GM21423 (cell line): Measurements from ENCODE around the gene PCDHA6.
"Not testable (repeated sequence)": the region's sequence is repeated elsewhere in the genome, so short reads cannot be mapped to it uniquely, and the experiment has no call there.

Source experiments
- ATAC-seq: cut with Tn5 transposase; IDR thresholded peaks from one replicate; pipeline ENCODE4 v1.9.1; 2021; ENCODE audit warnings: mild to moderate bottlenecking, moderate library complexity; ENCODE audit not compliant: unreplicated experiment

The PCDHA6 gene

DNA sequence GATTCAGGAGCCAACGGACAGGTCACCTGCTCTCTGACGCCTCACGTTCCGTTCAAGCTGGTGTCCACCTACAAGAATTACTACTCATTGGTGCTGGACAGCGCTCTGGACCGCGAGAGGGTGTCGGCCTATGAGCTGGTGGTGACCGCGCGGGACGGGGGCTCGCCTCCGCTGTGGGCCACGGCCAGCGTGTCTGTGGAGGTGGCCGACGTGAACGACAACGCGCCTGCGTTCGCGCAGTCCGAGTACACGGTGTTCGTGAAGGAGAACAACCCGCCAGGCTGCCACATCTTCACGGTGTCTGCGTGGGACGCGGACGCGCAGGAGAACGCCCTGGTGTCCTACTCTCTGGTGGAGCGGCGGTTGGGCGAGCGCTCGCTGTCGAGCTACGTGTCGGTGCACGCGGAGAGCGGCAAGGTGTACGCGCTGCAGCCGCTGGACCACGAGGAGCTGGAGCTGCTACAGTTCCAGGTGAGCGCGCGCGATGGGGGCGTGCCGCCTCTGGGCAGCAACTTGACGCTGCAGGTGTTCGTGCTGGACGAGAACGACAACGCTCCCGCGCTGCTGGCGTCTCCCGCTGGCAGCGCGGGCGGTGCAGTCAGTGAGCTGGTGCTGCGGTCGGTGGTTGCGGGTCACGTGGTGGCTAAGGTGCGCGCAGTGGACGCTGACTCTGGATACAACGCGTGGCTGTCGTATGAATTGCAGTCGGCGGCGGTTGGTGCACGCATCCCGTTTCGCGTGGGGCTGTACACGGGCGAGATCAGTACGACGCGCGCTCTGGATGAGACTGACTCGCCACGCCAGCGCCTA lies 29.6 kb downstream of the PCDHA6 start:
- no peak for ATAC-seq

DNA sequence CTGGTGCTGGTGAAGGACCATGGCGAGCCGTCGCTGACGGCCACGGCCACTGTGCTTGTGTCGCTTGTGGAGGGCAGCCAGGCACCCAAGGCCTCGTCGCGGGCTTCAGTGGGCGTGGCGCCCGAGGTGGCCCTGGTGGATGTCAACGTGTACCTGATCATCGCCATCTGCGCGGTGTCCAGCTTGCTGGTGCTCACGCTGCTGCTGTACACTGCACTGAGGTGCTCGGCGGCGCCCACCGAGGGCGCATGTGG lies 30.2 kb downstream of the PCDHA6 start:
- no peak for ATAC-seq

DNA sequence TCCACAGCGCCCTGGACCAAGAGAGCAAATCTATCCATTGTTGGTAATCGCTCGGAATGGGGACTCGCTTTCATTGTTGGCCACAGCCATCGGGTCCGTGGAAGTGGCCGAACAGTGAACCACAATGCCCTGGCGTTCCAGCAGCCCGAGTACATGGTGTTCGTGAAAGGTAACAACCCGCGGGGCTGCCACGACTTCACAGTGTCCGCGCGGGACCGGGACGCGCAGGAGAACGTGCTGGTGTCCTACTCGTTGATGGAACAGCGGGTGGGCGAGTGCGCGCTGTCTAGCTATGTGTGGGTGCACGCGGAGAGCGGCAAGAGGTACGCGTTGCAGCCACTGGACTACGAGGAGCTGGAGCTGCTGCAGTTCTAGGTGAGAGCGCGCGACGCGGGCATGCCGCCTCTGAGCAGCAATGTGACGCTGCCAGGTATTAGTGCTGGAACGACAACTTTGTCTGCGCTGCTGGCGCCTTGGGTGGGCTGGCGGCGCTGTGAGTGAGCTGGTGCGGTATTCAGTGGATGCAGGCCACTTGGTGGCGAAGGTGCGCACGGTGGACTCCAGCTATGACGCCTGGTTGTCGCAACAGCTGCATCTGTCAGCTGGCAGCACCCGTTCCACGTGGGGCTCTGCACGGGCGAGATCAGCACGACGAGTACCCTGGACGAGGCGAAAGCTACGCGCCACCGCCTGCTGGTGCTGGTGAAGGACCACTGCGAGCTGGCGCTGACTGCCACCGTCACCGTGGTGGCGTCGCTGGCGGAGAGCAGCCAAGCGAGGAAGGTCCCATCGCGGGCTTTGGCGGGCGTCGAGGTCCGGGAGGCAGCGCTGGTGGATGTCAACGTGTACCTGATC lies 34.9 kb downstream of the PCDHA6 start:
- no peak for ATAC-seq

DNA sequence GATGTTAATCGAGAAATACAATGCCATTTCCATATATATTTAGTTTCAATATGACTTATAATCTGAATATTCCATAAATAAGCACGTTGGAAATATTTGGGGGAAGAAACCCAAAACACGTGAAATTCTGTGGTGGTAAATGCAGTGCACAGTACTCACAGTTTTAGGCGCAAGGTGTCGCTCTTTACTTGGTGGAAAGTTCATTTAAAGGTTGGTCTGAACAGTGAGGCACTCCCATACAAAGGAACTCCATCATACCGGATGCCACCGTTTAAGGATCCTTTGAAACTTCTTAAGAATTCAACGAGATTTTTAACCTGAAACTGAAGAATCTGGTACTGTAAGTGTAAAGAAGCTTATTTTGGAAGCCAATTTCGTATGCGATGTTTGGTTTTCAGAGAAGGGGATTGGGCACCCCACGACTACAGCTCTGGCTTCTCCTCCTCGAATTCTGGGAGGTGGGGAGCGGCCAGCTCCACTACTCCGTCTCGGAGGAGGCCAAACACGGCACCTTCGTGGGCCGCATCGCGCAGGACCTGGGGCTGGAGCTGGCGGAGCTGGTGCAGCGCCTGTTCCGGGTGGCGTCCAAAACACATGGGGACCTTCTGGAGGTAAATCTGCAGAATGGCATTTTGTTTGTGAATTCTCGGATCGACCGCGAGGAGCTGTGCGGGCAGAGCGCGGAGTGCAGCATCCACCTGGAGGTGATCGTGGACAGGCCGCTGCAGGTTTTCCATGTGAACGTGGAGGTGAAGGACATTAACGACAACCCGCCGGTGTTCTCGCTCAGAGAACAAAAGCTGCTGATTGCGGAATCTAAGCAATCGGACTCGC lies 41.2 kb downstream of the PCDHA6 start, which contains the start of gene PCDHA11:
Gene PCDHA11 (plus strand): TSS at position 237 of the 834 bp plus-strand sequence. CDS start 147 bp downstream, at position 384.
- ATAC-seq, result no peak

DNA sequence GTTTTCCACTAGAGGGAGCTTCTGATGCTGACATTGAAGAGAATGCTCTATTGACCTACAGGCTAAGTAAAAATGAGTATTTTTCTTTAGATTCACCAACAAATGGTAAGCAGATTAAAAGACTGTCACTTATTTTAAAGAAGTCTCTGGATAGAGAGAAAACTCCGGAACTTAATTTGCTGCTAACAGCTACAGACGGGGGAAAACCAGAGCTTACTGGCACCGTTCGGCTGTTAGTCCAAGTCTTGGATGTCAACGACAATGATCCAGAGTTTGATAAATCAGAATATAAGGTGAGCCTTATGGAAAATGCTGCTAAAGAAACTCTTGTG lies 41.8 kb downstream of the PCDHA6 start:
- no peak for ATAC-seq

DNA sequence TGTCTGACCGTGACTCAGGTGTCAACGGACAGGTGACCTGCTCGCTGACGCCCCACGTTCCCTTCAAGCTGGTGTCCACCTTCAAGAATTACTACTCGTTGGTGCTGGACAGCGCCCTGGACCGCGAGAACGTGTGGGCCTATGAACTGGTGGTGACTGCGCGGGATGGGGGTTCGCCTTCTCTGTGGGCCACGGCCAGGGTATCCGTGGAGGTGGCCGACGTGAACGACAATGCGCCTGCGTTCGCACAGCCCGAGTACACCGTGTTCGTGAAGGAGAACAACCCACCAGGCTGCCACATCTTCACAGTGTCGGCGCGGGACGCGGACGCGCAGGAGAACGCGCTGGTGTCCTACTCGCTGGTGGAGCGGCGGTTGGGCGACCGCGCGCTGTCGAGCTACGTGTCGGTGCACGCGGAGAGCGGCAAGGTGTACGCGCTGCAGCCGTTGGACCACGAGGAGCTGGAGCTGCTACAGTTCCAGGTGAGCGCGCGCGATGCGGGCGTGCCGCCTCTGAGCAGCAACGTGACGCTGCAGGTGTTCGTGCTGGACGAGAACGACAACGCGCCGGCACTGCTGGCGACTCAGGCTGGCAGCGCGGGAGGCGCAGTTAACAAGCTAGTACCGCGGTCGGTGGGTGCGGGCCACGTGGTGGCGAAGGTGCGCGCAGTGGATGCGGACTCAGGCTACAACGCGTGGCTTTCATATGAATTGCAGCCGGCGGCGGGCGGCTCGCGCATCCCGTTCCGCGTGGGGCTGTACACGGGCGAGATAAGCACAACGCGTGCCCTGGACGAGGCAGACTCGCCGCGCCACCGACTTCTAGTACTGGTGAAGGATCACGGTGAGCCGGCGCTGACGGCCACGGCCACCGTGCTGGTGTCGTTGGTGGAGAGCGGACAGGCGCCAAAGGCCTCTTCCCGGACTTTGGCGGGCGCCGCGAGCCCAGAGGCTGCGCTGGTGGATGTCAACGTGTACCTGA lies 42.8 kb downstream of the PCDHA6 start:
- no peak for ATAC-seq

DNA sequence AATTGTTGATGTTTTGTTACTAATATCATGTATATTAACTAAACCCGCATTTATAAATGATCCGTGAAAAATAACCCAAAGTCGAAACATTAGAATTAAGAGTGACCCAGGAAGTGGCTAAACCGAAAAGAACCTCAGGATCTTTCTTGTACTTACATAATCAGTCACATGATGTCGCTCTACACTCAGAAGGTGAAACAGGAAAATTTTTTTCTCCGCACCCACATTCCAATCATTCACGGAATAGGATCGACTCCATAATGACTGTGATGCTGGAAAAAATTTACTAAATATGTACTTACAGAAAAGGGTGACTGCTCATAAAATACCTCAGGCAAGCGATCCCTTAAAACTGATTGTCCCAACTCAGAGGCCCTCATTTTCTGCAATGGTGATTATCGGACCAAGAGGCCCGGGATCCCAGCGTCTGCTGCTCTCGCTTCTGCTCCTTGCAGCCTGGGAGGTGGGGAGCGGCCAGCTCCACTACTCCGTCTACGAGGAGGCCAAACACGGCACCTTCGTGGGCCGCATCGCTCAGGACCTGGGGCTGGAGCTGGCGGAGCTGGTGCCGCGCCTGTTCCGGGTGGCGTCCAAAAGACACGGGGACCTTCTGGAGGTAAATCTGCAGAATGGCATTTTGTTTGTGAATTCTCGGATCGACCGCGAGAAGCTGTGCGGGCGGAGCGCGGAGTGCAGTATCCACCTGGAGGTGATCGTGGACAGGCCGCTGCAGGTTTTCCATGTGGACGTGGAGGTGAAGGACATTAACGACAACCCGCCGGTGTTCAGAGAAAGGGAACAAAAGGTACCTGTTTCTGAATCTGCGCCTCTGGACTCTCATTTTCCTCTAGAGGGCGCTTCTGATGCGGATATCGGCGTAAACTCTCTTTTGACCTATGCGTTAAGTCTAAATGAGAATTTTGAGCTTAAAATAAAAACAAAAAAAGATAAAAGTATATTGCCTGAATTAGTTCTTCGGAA lies 47.6 kb downstream of the PCDHA6 start, which contains the start of gene PCDHA12:
Gene PCDHA12 (plus strand): TSS at position 224 of the 981 bp plus-strand sequence. CDS start 165 bp downstream, at position 389.
- no peak for ATAC-seq

DNA sequence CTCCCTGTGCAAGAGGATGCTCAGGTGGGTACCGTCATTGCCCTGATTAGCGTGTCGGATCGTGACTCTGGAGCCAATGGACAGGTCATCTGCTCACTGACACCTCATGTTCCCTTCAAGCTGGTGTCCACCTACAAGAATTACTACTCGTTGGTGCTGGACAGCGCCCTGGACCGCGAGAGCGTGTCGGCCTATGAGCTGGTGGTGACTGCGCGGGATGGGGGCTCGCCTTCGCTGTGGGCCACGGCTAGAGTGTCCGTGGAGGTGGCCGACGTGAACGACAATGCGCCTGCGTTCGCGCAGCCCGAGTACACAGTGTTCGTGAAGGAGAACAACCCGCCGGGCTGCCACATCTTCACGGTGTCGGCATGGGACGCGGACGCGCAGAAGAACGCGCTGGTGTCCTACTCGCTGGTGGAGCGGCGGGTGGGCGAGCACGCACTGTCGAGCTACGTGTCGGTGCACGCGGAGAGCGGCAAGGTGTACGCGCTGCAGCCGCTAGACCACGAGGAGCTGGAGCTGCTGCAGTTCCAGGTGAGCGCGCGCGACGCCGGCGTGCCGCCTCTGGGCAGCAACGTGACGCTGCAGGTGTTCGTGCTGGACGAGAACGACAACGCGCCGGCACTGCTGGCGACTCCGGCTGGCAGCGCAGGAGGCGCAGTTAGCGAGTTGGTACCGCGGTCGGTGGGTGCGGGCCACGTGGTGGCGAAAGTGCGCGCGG lies 48.9 kb downstream of the PCDHA6 start:
- not testable (repeated sequence) for ATAC-seq

DNA sequence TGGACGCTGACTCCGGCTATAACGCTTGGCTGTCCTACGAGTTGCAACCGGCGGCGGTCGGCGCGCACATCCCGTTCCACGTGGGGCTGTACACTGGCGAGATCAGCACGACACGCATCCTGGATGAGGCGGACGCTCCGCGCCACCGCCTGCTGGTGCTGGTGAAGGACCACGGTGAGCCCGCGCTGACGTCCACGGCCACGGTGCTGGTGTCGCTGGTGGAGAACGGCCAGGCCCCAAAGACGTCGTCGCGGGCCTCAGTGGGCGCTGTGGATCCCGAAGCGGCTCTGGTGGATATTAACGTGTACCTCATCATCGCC lies 49.5 kb downstream of the PCDHA6 start:
- no peak for ATAC-seq
